NCI-H69 (cell line): Measurements from ENCODE around the gene FGFR1OP2.
A peak's percentile ranks its signal among the peaks of the same experiment; 100 is the strongest.

Source experiments
- DNase-seq: peaks from one replicate; lab custom pipeline; 2025; lab: John Stamatoyannopoulos, UW

FGFR1OP2 gene

GRCh38 chr12:27003421-27004381 is 65.4 kb downstream of the FGFR1OP2 start:
- peak; percentile 73 for DNase-seq

- no peak for DNase-seq
Observed at GRCh38 chr12:27005495-27005894, 67.2 kb downstream of the FGFR1OP2 start.

- peak; percentile 30 for DNase-seq
Observed at GRCh38 chr12:27006797-27007467, 68.7 kb downstream of the FGFR1OP2 start.

GRCh38 chr12:27008081-27008480 is 69.8 kb downstream of the FGFR1OP2 start:
- DNase-seq: no peak

GRCh38 chr12:27009881-27010301 is 71.6 kb downstream of the FGFR1OP2 start:
- DNase-seq: no peak

GRCh38 chr12:27012239-27012981 is 74.1 kb downstream of the FGFR1OP2 start:
- DNase-seq: peak; percentile 61

- no peak for DNase-seq
Observed at GRCh38 chr12:27012982-27013255, 74.6 kb downstream of the FGFR1OP2 start.

GRCh38 chr12:27013611-27014084 is 75.4 kb downstream of the FGFR1OP2 start:
- DNase-seq: peak; percentile 47

GRCh38 chr12:27014085-27014858 is 76.0 kb downstream of the FGFR1OP2 start, which contains the start of gene TM7SF3:
Gene TM7SF3 (minus strand): TSS chr12:27014384. CDS start chr12:27014168, 216 bp downstream.
- DNase-seq: peak; percentile 94

GRCh38 chr12:27014859-27015729 is 76.8 kb downstream of the FGFR1OP2 start:
- no peak for DNase-seq

- peak; percentile 52 for DNase-seq
Observed at GRCh38 chr12:27015730-27016076, 77.4 kb downstream of the FGFR1OP2 start.
